HG03558 (cell line): Measurements from ENCODE around the gene SFRP5.

Experiments
- ATAC-seq: cut with Tn5 transposase; IDR thresholded peaks from one replicate; pipeline ENCODE4 v1.9.1; 2021; ENCODE audit warnings: moderate number of reproducible peaks; ENCODE audit not compliant: unreplicated experiment; ENCODE audit errors: extremely low read depth

Gene SFRP5

GRCh38 chr10:97771913-97772823 is at the start of gene SFRP5:
SFRP5 (minus strand) TSS chr10:97771999; CDS start chr10:97771833, 166 bp downstream.
- ATAC-seq = no peak

- ATAC-seq = no peak
Observed at GRCh38 chr10:97820096-97820704, 48.4 kb upstream of the SFRP5 start.

GRCh38 chr10:97818572-97818971 is 46.8 kb upstream of the SFRP5 start:
- no peak for ATAC-seq

- no peak for ATAC-seq
Observed at GRCh38 chr10:97816609-97817008, 44.8 kb upstream of the SFRP5 start.

- no peak for ATAC-seq
Observed at GRCh38 chr10:97814996-97815395, 43.2 kb upstream of the SFRP5 start.

GRCh38 chr10:97813311-97813710 is 41.5 kb upstream of the SFRP5 start:
- ATAC-seq = no peak

GRCh38 chr10:97812696-97813095 is 40.9 kb upstream of the SFRP5 start:
- ATAC-seq = no peak

- no peak for ATAC-seq
Observed at GRCh38 chr10:97811958-97812357, 40.2 kb upstream of the SFRP5 start.

- ATAC-seq = no peak
Observed at GRCh38 chr10:97810446-97810845, 38.6 kb upstream of the SFRP5 start.

GRCh38 chr10:97805949-97806348 is 34.1 kb upstream of the SFRP5 start:
- no peak for ATAC-seq

GRCh38 chr10:97805096-97805884 is 33.5 kb upstream of the SFRP5 start:
- ATAC-seq = no peak

- ATAC-seq = no peak
Observed at GRCh38 chr10:97801422-97801821, 29.6 kb upstream of the SFRP5 start.

- no peak for ATAC-seq
Observed at GRCh38 chr10:97800474-97800873, 28.7 kb upstream of the SFRP5 start.

- no peak for ATAC-seq
Observed at GRCh38 chr10:97798958-97799610, 27.3 kb upstream of the SFRP5 start.

- no peak for ATAC-seq
Observed at GRCh38 chr10:97796651-97797050, 24.9 kb upstream of the SFRP5 start.

GRCh38 chr10:97795886-97796285 is 24.1 kb upstream of the SFRP5 start:
- no peak for ATAC-seq

GRCh38 chr10:97791824-97792721 is 20.3 kb upstream of the SFRP5 start:
- no peak for ATAC-seq

GRCh38 chr10:97789770-97790397 is 18.1 kb upstream of the SFRP5 start:
- no peak for ATAC-seq
